WTC11 (cell line): ENCODE results near the gene GRK2. TPM values are rescaled to one million over a fixed set of nuclear protein-coding genes. Genes with fewer than 3 reads are reported as not detected.
"Not testable (repeated sequence)": the region's sequence is repeated elsewhere in the genome, so short reads cannot be mapped to it uniquely, and the experiment has no call there.

Experiments used
- ATAC-seq: fragments of 200-7000 bp; cut with Tn5 transposase; 2 replicates; pipeline ENCODE4 v1.10.0; 2021; ENCODE audit warnings: mild to moderate bottlenecking, moderate library complexity
- CTCF ChIA-PET: fragments of 300-600 bp; sonication (Branson Sonifier 250); formaldehyde crosslinking; loops from one replicate; lab custom pipeline; 2021; ENCODE audit warnings: antibody characterized with exemption; lab: Charles Lee
- POLR2A ChIA-PET: fragments of 350-600 bp; sonication (Branson Sonifier 250); formaldehyde crosslinking; loops from one replicate; lab custom pipeline; 2021; ENCODE audit warnings: antibody characterized with exemption; lab: Charles Lee
- DNase-seq: peaks from one replicate; pipeline ENCODE4 v3.0.0; 2021; ENCODE audit warnings: low spot score
- H3K27ac Mint-ChIP-seq: 2 replicates; pipeline ENCODE4 v1.8.0; 2021; ENCODE audit warnings: mixed read lengths
- H3K27me3 Mint-ChIP-seq: 2 replicates; pipeline ENCODE4 v1.8.0; 2021; ENCODE audit warnings: low read depth, mild to moderate bottlenecking, moderate library complexity, mixed read lengths
- H3K36me3 Mint-ChIP-seq: 2 replicates; pipeline ENCODE4 v1.8.0; 2021; ENCODE audit warnings: mixed read lengths
- H3K4me1 Mint-ChIP-seq: 2 replicates; pipeline ENCODE4 v1.8.0; 2022; ENCODE audit warnings: mixed read lengths
- H3K4me3 Mint-ChIP-seq: 2 replicates; pipeline ENCODE4 v1.8.0; 2021; ENCODE audit warnings: mild to moderate bottlenecking, moderate library complexity, mixed read lengths
- H3K9me3 Mint-ChIP-seq: 2 replicates; pipeline ENCODE4 v1.8.0; 2021; ENCODE audit warnings: mixed read lengths
- AR ChIP-seq: fragments of 250-450 bp; sonication (Bioruptor Pico); IDR thresholded peaks from 2 replicates; pipeline ENCODE4 v1.9.0; 2021; ENCODE audit warnings: mild to moderate bottlenecking
- ATF1 ChIP-seq: sonication (generic); formaldehyde crosslinking; IDR thresholded peaks from 2 replicates; pipeline ENCODE4 v1.8.1; 2023; ENCODE audit warnings: mild to moderate bottlenecking, moderate library complexity, missing genetic modification reagents
- E2F5 ChIP-seq: sonication (generic); formaldehyde crosslinking; IDR thresholded peaks from 2 replicates; pipeline ENCODE4 v1.8.1; 2022; ENCODE audit warnings: mild to moderate bottlenecking, moderate library complexity, missing genetic modification reagents
- FOXK1 ChIP-seq: sonication (generic); formaldehyde crosslinking; IDR thresholded peaks from 2 replicates; pipeline ENCODE4 v1.8.0; 2022; ENCODE audit warnings: mild to moderate bottlenecking, moderate library complexity, missing genetic modification reagents
- GABPB1 ChIP-seq: sonication (generic); formaldehyde crosslinking; IDR thresholded peaks from 2 replicates; pipeline ENCODE4 v1.8.1; 2023; ENCODE audit warnings: mild to moderate bottlenecking, missing genetic modification reagents
- GRHL2 ChIP-seq: fragments of 250-450 bp; sonication (Bioruptor Pico); IDR thresholded peaks from 2 replicates; pipeline ENCODE4 v1.8.0; 2022; ENCODE audit warnings: mild to moderate bottlenecking, moderate library complexity; ENCODE audit not compliant: insufficient replicate concordance, severe bottlenecking
- JAZF1 ChIP-seq: fragments of 250-450 bp; sonication (Bioruptor Pico); IDR thresholded peaks from 2 replicates; pipeline ENCODE4 v1.9.0; 2021; ENCODE audit warnings: moderate library complexity, mild to moderate bottlenecking, inconsistent platforms
- NFYB ChIP-seq: sonication (generic); formaldehyde crosslinking; conservative IDR thresholded peaks from 2 replicates; pipeline ENCODE4 v1.8.0; 2022; ENCODE audit warnings: low read depth, missing genetic modification reagents
- NR2C2 ChIP-seq: sonication (generic); formaldehyde crosslinking; IDR thresholded peaks from 2 replicates; pipeline ENCODE4 v1.8.0; 2022; ENCODE audit warnings: mild to moderate bottlenecking, missing genetic modification reagents
- PRRX2 ChIP-seq: fragments of 250-450 bp; sonication (Bioruptor Pico); IDR thresholded peaks from 2 replicates; pipeline ENCODE4 v1.8.0; 2021; ENCODE audit warnings: mild to moderate bottlenecking
- ZNF317 ChIP-seq: sonication (generic); formaldehyde crosslinking; IDR thresholded peaks from 2 replicates; pipeline ENCODE4 v1.8.1; 2023; ENCODE audit warnings: low read depth, mild to moderate bottlenecking, moderate library complexity, missing genetic modification reagents, borderline replicate concordance
- total RNA-seq: library from RNA; stranded (reverse); gene quantifications from 3 replicates; pipeline ENCODE4 v1.2.3, GENCODE V29; 2021
- TF ChIP-seq, protein P1 (sequence below): sonication (generic); formaldehyde crosslinking; IDR thresholded peaks from 2 replicates; pipeline ENCODE4 v1.8.0; 2023; ENCODE audit warnings: missing genetic modification reagents, mild to moderate bottlenecking, borderline replicate concordance
- TF ChIP-seq, protein P2 (sequence below): sonication (generic); formaldehyde crosslinking; IDR thresholded peaks from 2 replicates; pipeline ENCODE4 v1.8.1; 2022; ENCODE audit warnings: mild to moderate bottlenecking, missing genetic modification reagents, moderate library complexity, borderline replicate concordance
- TF ChIP-seq, protein P3 (sequence below): sonication (generic); formaldehyde crosslinking; IDR thresholded peaks from 2 replicates; pipeline ENCODE4 v1.8.1; 2023; ENCODE audit warnings: mild to moderate bottlenecking, missing genetic modification reagents
- TF ChIP-seq, protein P4 (sequence below): sonication (generic); formaldehyde crosslinking; IDR thresholded peaks from 2 replicates; pipeline ENCODE4 v1.8.0; 2023; ENCODE audit warnings: mild to moderate bottlenecking, missing genetic modification reagents
- TF ChIP-seq, protein P5 (sequence below): fragments of 200-600 bp; IDR thresholded peaks from 2 replicates; pipeline ENCODE4 v1.8.0; 2022; ENCODE audit warnings: antibody characterized with exemption

The GRK2 gene
- total RNA-seq, 1 experiment from 2014 or later: 68.1 TPM

DNA sequence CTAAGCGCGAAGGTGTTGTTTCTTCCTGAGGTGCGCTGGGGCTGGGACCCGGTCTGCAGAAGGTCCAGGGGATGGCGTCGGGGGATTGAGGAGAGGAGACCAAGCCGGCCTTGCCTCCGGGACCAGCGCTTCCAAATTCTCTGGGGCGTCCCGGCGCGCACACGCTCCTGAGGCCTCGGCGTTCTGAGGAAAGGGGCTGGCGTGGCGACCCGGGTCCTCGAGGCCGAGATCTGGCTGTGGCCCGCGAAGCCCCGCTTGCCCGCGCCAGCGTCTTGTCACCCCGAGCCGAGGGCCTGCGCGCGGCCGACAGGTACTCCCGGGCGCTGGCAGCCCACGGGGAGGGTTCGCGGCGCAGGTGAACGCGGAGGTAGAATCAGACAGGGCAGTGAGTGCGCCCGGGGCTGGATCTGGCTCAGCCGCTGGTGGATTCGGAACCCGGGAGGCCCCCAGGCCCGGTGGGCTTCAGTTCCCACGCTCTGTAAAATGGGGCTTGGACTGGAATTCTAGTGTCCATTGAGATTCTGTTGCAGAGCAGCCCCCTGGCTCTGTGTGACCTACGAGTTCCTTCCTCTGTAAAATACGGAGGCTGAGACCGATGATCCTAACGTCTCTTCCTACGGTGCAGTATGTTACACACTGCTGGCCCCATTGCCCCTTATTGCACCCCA, 51.7 kb downstream of the GRK2 start (continued):
- TF ChIP-seq ATF1 (CRISPR knock-in tag) (no peak), GABPB1 (CRISPR knock-in tag) (0 out of 2 replicates have a peak, but pooled peaks have one; percentile 8), NFYB (CRISPR knock-in tag) (no peak), PRRX2 (CRISPR knock-in tag) (no peak), E2F5 (CRISPR knock-in tag) (peak; percentile 21; the same call in 1 of the 2 replicates), NR2C2 (CRISPR knock-in tag) (no peak)
- TF ChIP-seq, protein P1, sequence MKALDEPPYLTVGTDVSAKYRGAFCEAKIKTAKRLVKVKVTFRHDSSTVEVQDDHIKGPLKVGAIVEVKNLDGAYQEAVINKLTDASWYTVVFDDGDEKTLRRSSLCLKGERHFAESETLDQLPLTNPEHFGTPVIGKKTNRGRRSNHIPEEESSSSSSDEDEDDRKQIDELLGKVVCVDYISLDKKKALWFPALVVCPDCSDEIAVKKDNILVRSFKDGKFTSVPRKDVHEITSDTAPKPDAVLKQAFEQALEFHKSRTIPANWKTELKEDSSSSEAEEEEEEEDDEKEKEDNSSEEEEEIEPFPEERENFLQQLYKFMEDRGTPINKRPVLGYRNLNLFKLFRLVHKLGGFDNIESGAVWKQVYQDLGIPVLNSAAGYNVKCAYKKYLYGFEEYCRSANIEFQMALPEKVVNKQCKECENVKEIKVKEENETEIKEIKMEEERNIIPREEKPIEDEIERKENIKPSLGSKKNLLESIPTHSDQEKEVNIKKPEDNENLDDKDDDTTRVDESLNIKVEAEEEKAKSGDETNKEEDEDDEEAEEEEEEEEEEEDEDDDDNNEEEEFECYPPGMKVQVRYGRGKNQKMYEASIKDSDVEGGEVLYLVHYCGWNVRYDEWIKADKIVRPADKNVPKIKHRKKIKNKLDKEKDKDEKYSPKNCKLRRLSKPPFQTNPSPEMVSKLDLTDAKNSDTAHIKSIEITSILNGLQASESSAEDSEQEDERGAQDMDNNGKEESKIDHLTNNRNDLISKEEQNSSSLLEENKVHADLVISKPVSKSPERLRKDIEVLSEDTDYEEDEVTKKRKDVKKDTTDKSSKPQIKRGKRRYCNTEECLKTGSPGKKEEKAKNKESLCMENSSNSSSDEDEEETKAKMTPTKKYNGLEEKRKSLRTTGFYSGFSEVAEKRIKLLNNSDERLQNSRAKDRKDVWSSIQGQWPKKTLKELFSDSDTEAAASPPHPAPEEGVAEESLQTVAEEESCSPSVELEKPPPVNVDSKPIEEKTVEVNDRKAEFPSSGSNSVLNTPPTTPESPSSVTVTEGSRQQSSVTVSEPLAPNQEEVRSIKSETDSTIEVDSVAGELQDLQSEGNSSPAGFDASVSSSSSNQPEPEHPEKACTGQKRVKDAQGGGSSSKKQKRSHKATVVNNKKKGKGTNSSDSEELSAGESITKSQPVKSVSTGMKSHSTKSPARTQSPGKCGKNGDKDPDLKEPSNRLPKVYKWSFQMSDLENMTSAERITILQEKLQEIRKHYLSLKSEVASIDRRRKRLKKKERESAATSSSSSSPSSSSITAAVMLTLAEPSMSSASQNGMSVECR (CRISPR knock-in tag): 0 out of 2 replicates have a peak, but pooled peaks have one; percentile 5
- TF ChIP-seq, all 79 proteins: peak for 8

DNA sequence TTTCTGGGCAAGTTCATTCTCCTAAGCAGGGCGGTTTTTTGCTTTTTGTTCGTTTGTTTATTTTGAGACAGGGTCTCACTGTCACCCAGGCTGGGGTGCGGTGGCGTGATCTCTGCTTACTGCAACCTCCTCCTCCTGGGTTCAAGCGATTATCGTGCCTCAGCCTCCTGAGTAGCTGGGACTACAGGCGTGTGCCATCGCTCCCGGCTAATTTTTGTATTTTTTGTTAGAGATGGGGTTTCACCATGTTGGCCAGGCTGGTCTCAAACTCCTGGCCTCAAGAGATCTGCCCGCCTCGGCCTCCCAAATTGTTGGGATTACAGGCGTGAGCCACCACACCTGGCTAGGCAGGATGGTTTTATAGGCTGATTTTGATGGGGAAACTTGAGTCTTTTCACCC, 52.6 kb downstream of the GRK2 start:
- ATAC-seq, DNase-seq, H3K9me3 Mint-ChIP-seq, H3K4me1 Mint-ChIP-seq, H3K36me3 Mint-ChIP-seq, H3K27ac Mint-ChIP-seq: not testable (repeated sequence)
- Mint-ChIP-seq H3K27me3 (peaks cover 41% of the 10 kb centered on the region), H3K4me3 (peak overlapping the region; percentile 91)
- CTCF ChIA-PET: interaction anchor here (1.1 to 2.8 kb wide), 5 partner anchors 27 to 63 kb away, joined by 6 to 29 read pairs (median 21); no protein-coding TSS in a partner anchor
- POLR2A ChIA-PET: interaction anchor here (0.7 kb wide), 1 partner anchor 55 kb away, joined by 5 read pairs; no protein-coding TSS in a partner anchor

GRCh38 chr11:67320011-67320410, 53.7 kb downstream of the GRK2 start:
- H3K27ac Mint-ChIP-seq: no peak overlapping the region
- ChIA-PET POLR2A (no interaction called here), CTCF (interaction anchor here (0.8 to 2.0 kb wide), 6 partner anchors 26 to 63 kb away, joined by 3 to 8 read pairs (median 6); no protein-coding TSS in a partner anchor)
- peaks cover 5% of the 10 kb centered on the region for H3K4me1 Mint-ChIP-seq
- DNase-seq (no peak), ATAC-seq (no peak)
- peaks cover 37% of the 10 kb centered on the region for H3K27me3 Mint-ChIP-seq
- no peaks in the 10 kb centered on the region for H3K36me3 Mint-ChIP-seq
- no peaks in the 10 kb centered on the region for H3K9me3 Mint-ChIP-seq
- no peak overlapping the region for H3K4me3 Mint-ChIP-seq
- TF ChIP-seq, protein P2, sequence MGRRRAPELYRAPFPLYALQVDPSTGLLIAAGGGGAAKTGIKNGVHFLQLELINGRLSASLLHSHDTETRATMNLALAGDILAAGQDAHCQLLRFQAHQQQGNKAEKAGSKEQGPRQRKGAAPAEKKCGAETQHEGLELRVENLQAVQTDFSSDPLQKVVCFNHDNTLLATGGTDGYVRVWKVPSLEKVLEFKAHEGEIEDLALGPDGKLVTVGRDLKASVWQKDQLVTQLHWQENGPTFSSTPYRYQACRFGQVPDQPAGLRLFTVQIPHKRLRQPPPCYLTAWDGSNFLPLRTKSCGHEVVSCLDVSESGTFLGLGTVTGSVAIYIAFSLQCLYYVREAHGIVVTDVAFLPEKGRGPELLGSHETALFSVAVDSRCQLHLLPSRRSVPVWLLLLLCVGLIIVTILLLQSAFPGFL (CRISPR knock-in tag): no peak
- TF ChIP-seq ZNF317 (CRISPR knock-in tag): no peak
- TF ChIP-seq FOXK1 (CRISPR knock-in tag): no peak
- TF ChIP-seq AR: no peak
- TF ChIP-seq GRHL2 (CRISPR knock-in tag): no peak
- TF ChIP-seq, protein P3, sequence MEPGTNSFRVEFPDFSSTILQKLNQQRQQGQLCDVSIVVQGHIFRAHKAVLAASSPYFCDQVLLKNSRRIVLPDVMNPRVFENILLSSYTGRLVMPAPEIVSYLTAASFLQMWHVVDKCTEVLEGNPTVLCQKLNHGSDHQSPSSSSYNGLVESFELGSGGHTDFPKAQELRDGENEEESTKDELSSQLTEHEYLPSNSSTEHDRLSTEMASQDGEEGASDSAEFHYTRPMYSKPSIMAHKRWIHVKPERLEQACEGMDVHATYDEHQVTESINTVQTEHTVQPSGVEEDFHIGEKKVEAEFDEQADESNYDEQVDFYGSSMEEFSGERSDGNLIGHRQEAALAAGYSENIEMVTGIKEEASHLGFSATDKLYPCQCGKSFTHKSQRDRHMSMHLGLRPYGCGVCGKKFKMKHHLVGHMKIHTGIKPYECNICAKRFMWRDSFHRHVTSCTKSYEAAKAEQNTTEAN (CRISPR knock-in tag): no peak
- TF ChIP-seq JAZF1: no peak
- TF ChIP-seq, protein P4, sequence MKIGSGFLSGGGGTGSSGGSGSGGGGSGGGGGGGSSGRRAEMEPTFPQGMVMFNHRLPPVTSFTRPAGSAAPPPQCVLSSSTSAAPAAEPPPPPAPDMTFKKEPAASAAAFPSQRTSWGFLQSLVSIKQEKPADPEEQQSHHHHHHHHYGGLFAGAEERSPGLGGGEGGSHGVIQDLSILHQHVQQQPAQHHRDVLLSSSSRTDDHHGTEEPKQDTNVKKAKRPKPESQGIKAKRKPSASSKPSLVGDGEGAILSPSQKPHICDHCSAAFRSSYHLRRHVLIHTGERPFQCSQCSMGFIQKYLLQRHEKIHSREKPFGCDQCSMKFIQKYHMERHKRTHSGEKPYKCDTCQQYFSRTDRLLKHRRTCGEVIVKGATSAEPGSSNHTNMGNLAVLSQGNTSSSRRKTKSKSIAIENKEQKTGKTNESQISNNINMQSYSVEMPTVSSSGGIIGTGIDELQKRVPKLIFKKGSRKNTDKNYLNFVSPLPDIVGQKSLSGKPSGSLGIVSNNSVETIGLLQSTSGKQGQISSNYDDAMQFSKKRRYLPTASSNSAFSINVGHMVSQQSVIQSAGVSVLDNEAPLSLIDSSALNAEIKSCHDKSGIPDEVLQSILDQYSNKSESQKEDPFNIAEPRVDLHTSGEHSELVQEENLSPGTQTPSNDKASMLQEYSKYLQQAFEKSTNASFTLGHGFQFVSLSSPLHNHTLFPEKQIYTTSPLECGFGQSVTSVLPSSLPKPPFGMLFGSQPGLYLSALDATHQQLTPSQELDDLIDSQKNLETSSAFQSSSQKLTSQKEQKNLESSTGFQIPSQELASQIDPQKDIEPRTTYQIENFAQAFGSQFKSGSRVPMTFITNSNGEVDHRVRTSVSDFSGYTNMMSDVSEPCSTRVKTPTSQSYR: no peak
- TF ChIP-seq, protein P5, sequence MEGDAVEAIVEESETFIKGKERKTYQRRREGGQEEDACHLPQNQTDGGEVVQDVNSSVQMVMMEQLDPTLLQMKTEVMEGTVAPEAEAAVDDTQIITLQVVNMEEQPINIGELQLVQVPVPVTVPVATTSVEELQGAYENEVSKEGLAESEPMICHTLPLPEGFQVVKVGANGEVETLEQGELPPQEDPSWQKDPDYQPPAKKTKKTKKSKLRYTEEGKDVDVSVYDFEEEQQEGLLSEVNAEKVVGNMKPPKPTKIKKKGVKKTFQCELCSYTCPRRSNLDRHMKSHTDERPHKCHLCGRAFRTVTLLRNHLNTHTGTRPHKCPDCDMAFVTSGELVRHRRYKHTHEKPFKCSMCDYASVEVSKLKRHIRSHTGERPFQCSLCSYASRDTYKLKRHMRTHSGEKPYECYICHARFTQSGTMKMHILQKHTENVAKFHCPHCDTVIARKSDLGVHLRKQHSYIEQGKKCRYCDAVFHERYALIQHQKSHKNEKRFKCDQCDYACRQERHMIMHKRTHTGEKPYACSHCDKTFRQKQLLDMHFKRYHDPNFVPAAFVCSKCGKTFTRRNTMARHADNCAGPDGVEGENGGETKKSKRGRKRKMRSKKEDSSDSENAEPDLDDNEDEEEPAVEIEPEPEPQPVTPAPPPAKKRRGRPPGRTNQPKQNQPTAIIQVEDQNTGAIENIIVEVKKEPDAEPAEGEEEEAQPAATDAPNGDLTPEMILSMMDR: no peak
